ENCODE measurements around the gene ETV6. TPM values are rescaled to one million over a fixed set of nuclear protein-coding genes. Genes with fewer than 3 reads are reported as not detected.

Gene ETV6
- total and polyA plus RNA-seq, 2 of the 8 experiments (the other 6 are each of a cell fraction or from before 2014, with no cell fraction given) = 5.5 to 23.9 TPM

GRCh38 chr12:11805680-11806079 is 156.2 kb downstream of the ETV6 start:
- H3K18ac ChIP-seq (ENCODE audit: extremely low read depth, low read length) = no peak overlapping the region
- H3K9me3 ChIP-seq (ENCODE audit: insufficient read depth in 2 of 2, low read depth in 1 of 2, low read length in 1 of 2) = no peaks in the 10 kb centered on the region
- H2BK15ac ChIP-seq (ENCODE audit: low read length) = no peak overlapping the region
- H3K27me3 ChIP-seq (replicated peaks in 1 of 4; ENCODE audit: control insufficient read depth in 3 of 4, extremely low read depth in 1 of 4, insufficient read depth in 3 of 4, low read length in 3 of 4) = no peaks in the 10 kb centered on the region
- no peaks in the 10 kb centered on the region for H4K20me1 ChIP-seq (replicated peaks in 1 of 2; ENCODE audit: control insufficient read depth in 1 of 2, insufficient read depth in 2 of 2, low read length in 2 of 2)
- no peak overlapping the region for H2BK120ac ChIP-seq (replicated peaks; ENCODE audit: low read depth, low read length)
- no peak overlapping the region for H3K4me2 ChIP-seq (ENCODE audit: insufficient read depth in 1 of 2, low read depth in 2 of 2, low read length in 2 of 2)
- H3K9ac ChIP-seq (replicated peaks in 1 of 4; ENCODE audit: extremely low read depth in 1 of 4, low read depth in 3 of 4, low read length in 3 of 4) = no peak overlapping the region
- DNase-seq (ENCODE audit: low read depth in 1 of 2, low spot score in 2 of 2) (no peak), FAIRE-seq (peak; percentile 24)
- no peak overlapping the region for H2BK5ac ChIP-seq (ENCODE audit: low read depth, low read length)
- no peaks in the 10 kb centered on the region for H3K36me3 ChIP-seq (ENCODE audit: control insufficient read depth in 2 of 4, insufficient read depth in 4 of 4, low read length in 3 of 4)
- no peak overlapping the region for H2BK20ac ChIP-seq (ENCODE audit: low read length)
- H3K23ac ChIP-seq (ENCODE audit: insufficient read length) = no peak overlapping the region
- peaks cover 4% of the 10 kb centered on the region; the same call in 1 of the 2 replicates for H3K79me1 ChIP-seq (ENCODE audit: low read depth, low read length)
- no peak overlapping the region for H3K56ac ChIP-seq (replicated peaks; ENCODE audit: insufficient read length, low read depth, low read length)
- H3K4me3 ChIP-seq (ENCODE audit: extremely low read depth in 1 of 4, insufficient read depth in 2 of 4, low read depth in 3 of 4, low read length in 4 of 4) = no peak overlapping the region
- H4K91ac ChIP-seq (replicated peaks; ENCODE audit: insufficient read length, low read length) = no peak overlapping the region
- 95% methylated on average over 3 of the region's 3 CpGs; no CpG with 5 or more reads in 1 of the 2 experiments for WGBS, 2 experiments (ENCODE audit: extremely low coverage in 1 of 2, insufficient coverage in 1 of 2, insufficient read length in 1 of 2, insufficient replicate concordance in 2 of 2, low coverage in 1 of 2, low lambda C conversion rate in 2 of 2, missing lambda C conversion rate in 1 of 2)
- no peak overlapping the region for H3K14ac ChIP-seq (ENCODE audit: insufficient read length)
- no peak overlapping the region for H2AK5ac ChIP-seq (ENCODE audit: low read depth, low read length)
- ChIA-PET CTCF (ENCODE audit: partially characterized antibody) (interaction anchor here (0.6 to 2.5 kb wide), 10 partner anchors 10 to 84 kb away, joined by 3 to 13 read pairs (median 4); no protein-coding TSS in a partner anchor), POLR2A (ENCODE audit: partially characterized antibody) (interaction anchor here (1.9 kb wide), 1 partner anchor 10 kb away, joined by 7 read pairs; no protein-coding TSS in a partner anchor)
- H3K79me2 ChIP-seq (ENCODE audit: control insufficient read depth in 1 of 2, insufficient read depth in 2 of 2, low read length in 2 of 2) = no peaks in the 10 kb centered on the region
- H3K23me2 ChIP-seq (ENCODE audit: low read depth, low read length) = no peaks in the 10 kb centered on the region
- no peak overlapping the region for H2AFZ ChIP-seq (ENCODE audit: low read length)
- H4K5ac ChIP-seq (ENCODE audit: insufficient read length, low read depth, low read length) = no peak overlapping the region
- H3K27ac ChIP-seq (ENCODE audit: low read depth, low read length) = no peak overlapping the region
- 0 out of 2 replicates have a peak overlapping the region, but pooled peaks have one; percentile 18 for H2BK12ac ChIP-seq (ENCODE audit: low read depth, low read length)
- peaks cover 0 to 3% (median 2%) of the 10 kb centered on the region in 4 experiments; a peak in 1 of 7 replicates for H3K4me1 ChIP-seq (replicated peaks in 1 of 4; ENCODE audit: control insufficient read depth in 3 of 4, insufficient read depth in 4 of 4, low read length in 3 of 4)
- no peak overlapping the region for H3K4ac ChIP-seq (replicated peaks; ENCODE audit: insufficient read length, low read depth, low read length)
- H4K8ac ChIP-seq (ENCODE audit: extremely low read depth, insufficient read depth, low read length) = no peak overlapping the region
- TF ChIP-seq ATF2 (IDR thresholded peaks at IDR 0.05; ENCODE audit: low read length) = no peak
- TF ChIP-seq CHD2 (IDR thresholded peaks at IDR 0.05; ENCODE audit: low read length) = no peak
- TF ChIP-seq TCF12 (IDR thresholded peaks at IDR 0.05; ENCODE audit: low read depth, low read length) = no peak
- TF ChIP-seq JUND (IDR thresholded peaks at IDR 0.05; ENCODE audit: low read length) = no peak
- no peak for TF ChIP-seq POU5F1 (IDR thresholded peaks at IDR 0.05; ENCODE audit: low read depth, low read length)
- no peak for TF ChIP-seq EGR1 (IDR thresholded peaks at IDR 0.05; ENCODE audit: borderline replicate concordance, low read depth, low read length)

Data from H1 (cell line).